ENCODE results near the gene ANKRD30B.

DNA sequence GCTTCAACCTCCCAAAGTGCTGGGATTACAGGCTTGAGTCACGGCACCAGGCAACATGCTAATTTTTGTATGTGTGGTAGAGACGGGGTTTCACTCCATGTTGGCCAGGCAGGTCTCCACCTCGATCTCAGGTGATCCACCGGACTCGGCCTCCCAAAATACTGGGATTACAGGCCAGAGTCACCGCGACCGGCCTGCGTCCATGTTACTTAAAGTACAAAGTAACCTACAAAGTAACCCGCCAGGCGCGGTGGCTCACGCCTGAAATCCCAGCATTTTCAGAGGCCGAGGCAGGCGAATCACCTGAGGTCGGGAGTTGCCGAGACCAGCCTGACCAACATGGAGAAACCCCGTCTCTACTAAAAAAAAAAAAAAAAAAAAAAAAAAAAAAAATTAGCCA is 1.1 kb upstream of the ANKRD30B start:
- TF ChIP-seq CTCF (IDR thresholded peaks at IDR 0.05; ENCODE audit: poor library complexity) (no peak), EZH2 (IDR thresholded peaks at IDR 0.05; ENCODE audit: borderline replicate concordance) (no peak), EZH2phosphoT487 (IDR thresholded peaks at IDR 0.05; ENCODE audit: low read depth, severe bottlenecking, unreplicated experiment) (no peak)

Measured in hepatocyte (in vitro differentiated cells).